ENCODE results near the gene CLC. TPM values are rescaled to one million over a fixed set of nuclear protein-coding genes. Genes with fewer than 3 reads are reported as not detected.

CLC gene
- total RNA-seq, 1 experiment from 2014 or later: not detected

- H3K27me3 ChIP-seq (ENCODE audit: low read length): no peaks in the 10 kb centered on the region
- no peak overlapping the region for H3K27ac ChIP-seq (ENCODE audit: low read length)
- H3K4me1 ChIP-seq (ENCODE audit: low read length): peaks cover 42% of the 10 kb centered on the region
- H3K36me3 ChIP-seq (ENCODE audit: insufficient read depth, low read length): no peaks in the 10 kb centered on the region; the same call in 1 of the 2 replicates
- H3K4me3 ChIP-seq (ENCODE audit: low read length): no peak overlapping the region
- H2AFZ ChIP-seq (ENCODE audit: low read length): no peak overlapping the region
- no peaks in the 10 kb centered on the region for H3K9me3 ChIP-seq (ENCODE audit: low read length)
- no peak overlapping the region for H3K4me2 ChIP-seq (ENCODE audit: low read depth, low read length, poor library complexity, severe bottlenecking)
- no peaks in the 10 kb centered on the region for H4K20me1 ChIP-seq (ENCODE audit: insufficient read depth, low read depth, low read length)
- no peaks in the 10 kb centered on the region for H3K9me2 ChIP-seq (replicated peaks; ENCODE audit: insufficient read depth, low read length)
- DNase-seq: no peak
- H3K79me2 ChIP-seq (ENCODE audit: low read length): no peaks in the 10 kb centered on the region
- H3K9ac ChIP-seq (ENCODE audit: low read length): no peak overlapping the region
Observed at GRCh38 chr19:39686739-39687138, 51.1 kb downstream of the CLC start.

- Histone ChIP-seq H3K4me2 (ENCODE audit: low read depth, low read length, poor library complexity, severe bottlenecking) (no peak overlapping the region), H3K4me3 (ENCODE audit: low read length) (no peak overlapping the region), H2AFZ (ENCODE audit: low read length) (no peak overlapping the region), H3K9me2 (replicated peaks; ENCODE audit: insufficient read depth, low read length) (no peaks in the 10 kb centered on the region), H3K36me3 (ENCODE audit: insufficient read depth, low read length) (no peaks in the 10 kb centered on the region; the same call in 1 of the 2 replicates), H3K79me2 (ENCODE audit: low read length) (no peaks in the 10 kb centered on the region), H3K27ac (ENCODE audit: low read length) (no peak overlapping the region), H4K20me1 (ENCODE audit: insufficient read depth, low read depth, low read length) (no peaks in the 10 kb centered on the region), H3K4me1 (ENCODE audit: low read length) (peaks cover 34% of the 10 kb centered on the region), H3K9me3 (ENCODE audit: low read length) (no peaks in the 10 kb centered on the region), H3K9ac (ENCODE audit: low read length) (no peak overlapping the region), H3K27me3 (ENCODE audit: low read length) (no peaks in the 10 kb centered on the region)
- DNase-seq: no peak
Observed at GRCh38 chr19:39684267-39684666, 53.6 kb downstream of the CLC start.

GRCh38 chr19:39681416-39681815 is 56.4 kb downstream of the CLC start:
- no peaks in the 10 kb centered on the region for H3K79me2 ChIP-seq (ENCODE audit: low read length)
- H3K27me3 ChIP-seq (ENCODE audit: low read length): no peaks in the 10 kb centered on the region
- H3K9ac ChIP-seq (ENCODE audit: low read length): no peak overlapping the region
- no peaks in the 10 kb centered on the region for H3K36me3 ChIP-seq (ENCODE audit: insufficient read depth, low read length)
- no peaks in the 10 kb centered on the region for H3K9me3 ChIP-seq (ENCODE audit: low read length)
- H4K20me1 ChIP-seq (ENCODE audit: insufficient read depth, low read depth, low read length): no peaks in the 10 kb centered on the region
- peaks cover 24% of the 10 kb centered on the region for H3K4me1 ChIP-seq (ENCODE audit: low read length)
- no peak overlapping the region for H3K27ac ChIP-seq (ENCODE audit: low read length)
- H3K4me3 ChIP-seq (ENCODE audit: low read length): no peak overlapping the region
- no peaks in the 10 kb centered on the region for H3K9me2 ChIP-seq (replicated peaks; ENCODE audit: insufficient read depth, low read length)
- H3K4me2 ChIP-seq (ENCODE audit: low read depth, low read length, poor library complexity, severe bottlenecking): no peak overlapping the region
- H2AFZ ChIP-seq (ENCODE audit: low read length): no peak overlapping the region
- no peak for DNase-seq

Small RNA genes lying within 50 kb of the gene (small RNA-seq; reads per million reads assigned to genes)
- gene RPS29P27: not detected

Other genes starting within 250 kb of the CLC start
- 2.6 and 3.1 TPM in 2 replicates for gene DLL3, start 239.1 kb downstream of the CLC start, total RNA-seq (2014; rRNA removed; shearing (Covaris generic); ENCODE audit: low replicate concordance)
- not detected in 2 replicates for gene SELENOV, start 222.9 kb downstream of the CLC start, total RNA-seq (2014; rRNA removed; shearing (Covaris generic); ENCODE audit: low replicate concordance)
- 4.2 and 6.5 TPM in 2 replicates for gene EID2B, start 205.2 kb downstream of the CLC start, total RNA-seq (2014; rRNA removed; shearing (Covaris generic); ENCODE audit: low replicate concordance)
- gene EID2, start 197.9 kb downstream of the CLC start, total RNA-seq (2014; rRNA removed; shearing (Covaris generic); ENCODE audit: low replicate concordance): 5.9 and 11.1 TPM in 2 replicates
- gene LGALS13, start 135.5 kb downstream of the CLC start, total RNA-seq (2014; rRNA removed; shearing (Covaris generic); ENCODE audit: low replicate concordance): not detected in 2 replicates
- not detected in 2 replicates for gene LGALS16, start 82.1 kb downstream of the CLC start, total RNA-seq (2014; rRNA removed; shearing (Covaris generic); ENCODE audit: low replicate concordance)
- 3.7 and 6.1 TPM in 2 replicates for gene LGALS14, start 33.5 kb downstream of the CLC start, total RNA-seq (2014; rRNA removed; shearing (Covaris generic); ENCODE audit: low replicate concordance)
- not detected in 2 replicates for gene LEUTX, start 40.8 kb upstream of the CLC start, total RNA-seq (2014; rRNA removed; shearing (Covaris generic); ENCODE audit: low replicate concordance)
- 10.9 and 30.3 TPM in 2 replicates for gene DYRK1B, start 96.1 kb upstream of the CLC start, total RNA-seq (2014; rRNA removed; shearing (Covaris generic); ENCODE audit: low replicate concordance)
- 359 and 384 TPM in 2 replicates for gene FBL, start 108.3 kb upstream of the CLC start, total RNA-seq (2014; rRNA removed; shearing (Covaris generic); ENCODE audit: low replicate concordance)
- 0.32 TPM in 1 of 2 replicates, not detected in the other for gene FCGBP, start 196.6 kb upstream of the CLC start, total RNA-seq (2014; rRNA removed; shearing (Covaris generic); ENCODE audit: low replicate concordance)
- gene PSMC4, start 233.1 kb upstream of the CLC start, total RNA-seq (2014; rRNA removed; shearing (Covaris generic); ENCODE audit: low replicate concordance): 99.7 and 123 TPM in 2 replicates